Pancreas (tissue), 10 donors: Measurements from ENCODE around the gene TCF4. TPM values are rescaled to one million over a fixed set of nuclear protein-coding genes. Genes with fewer than 3 reads are reported as not detected.

Source experiments
- ATAC-seq, 4 donors: fragments of 200-7000 bp; cut with Tn5 transposase; one replicate each; pipeline versions ENCODE4 v1.8.0 to v1.9.1; 2020; ENCODE audit warnings: mild to moderate bottlenecking in 4 of 4, moderate library complexity in 4 of 4
- DNase-seq, 6 donors: peaks; one replicate each; pipeline ENCODE4 v3.0.0-alpha.2; 2020
- FAIRE-seq: peaks from 2 replicates; lab custom pipeline; 2012; peaks lifted over from hg19 to GRCh38; lab: Jason Lieb, UNC
- H3K27ac ChIP-seq, 4 donors: fragments of 200-600 bp; sonication (generic); 1 replicate in 3 of 4; 2 replicates in 1 of 4; pipeline versions ENCODE4 v1.5.0 to v1.8.0; 2020
- H3K27me3 ChIP-seq, 4 donors: fragments of 200-600 bp; one replicate each; pipeline ENCODE4 v1.8.0; 2021
- H3K36me3 ChIP-seq, 3 donors: fragments of 200-600 bp; sonication (generic) in 1 of 3; one replicate each; pipeline versions ENCODE4 v1.5.0 to v1.8.0; 2020 to 2021
- H3K4me1 ChIP-seq, 3 donors: fragments of 200-600 bp; one replicate each; pipeline ENCODE4 v1.8.0; 2021
- H3K4me3 ChIP-seq, 4 donors: fragments of 200-600 bp; sonication (generic) in 2 of 4; one replicate each; pipeline versions ENCODE4 v1.5.0 to v1.8.0; 2020 to 2021
- H3K9me3 ChIP-seq, 4 donors: fragments of 200-600 bp; one replicate each; pipeline ENCODE4 v1.8.0; 2021
- WGBS, 2 donors: extraction: QIAGEN DNeasy Blood & Tissue Kit; methylation state at CpG; one replicate each; pipeline ENCODE4 v1.1.7; 2013; 5-methylcytosine and 5-hydroxymethylcytosine counted together
- intact Hi-C, 3 donors: fragments of 100-400 bp; cut with DNase I; formaldehyde crosslinking; loops; one replicate each; pipeline versions ENCODE4 v1.11.1 to v1.14.2; 2022
- polyA plus RNA-seq, 2 donors: library from polyadenylated mRNA; stranded (reverse); fragments of 200-250 nt; gene quantifications; one replicate each; pipeline ENCODE4 v1.2.3, GENCODE V29; 2013
- total RNA-seq, 6 donors: library from RNA; stranded (reverse); fragmentation: NEBNext Ultra II Directional in 4 of 6; extraction: Animal tissue kit (Norgen Biotek cat#: 25700) in 4 of 6; gene quantifications; one replicate each; pipeline versions ENCODE4 v1.2.1 to v1.2.4, GENCODE V29; 2021 to 2023
- TF ChIP-seq, protein P1 (sequence below), 4 donors: fragments of 200-600 bp; sonication (generic) in 3 of 4; IDR thresholded peaks; one replicate each; pipeline versions ENCODE4 v1.5.0 to v1.8.0; 2021; ENCODE audit warnings: antibody characterized with exemption in 4 of 4
- donor health status: healthy with polysubstance abuse.
- donor health status: DM: no; HTN: no; CAD: no; lungs with moderate emphysema.
- donor health status: DM: no; HTN: no; CAD: no.
- donor health status: control.
- donor health status: control.
- donor health status: Bipolar disorder and iron deficiency.
- donor health status: DM: yes; HTN: yes; CAD: no.
- donor health status: DM: no; HTN: no; CAD: no.
- donor health status: DM: no; HTN: no; CAD: no.
- donor health status: DM: yes; HTN: yes; CAD: no.

The TCF4 gene
- total and polyA plus RNA-seq, 8 donors, result 4.4 to 27.9 (median 10.5) TPM

DNA sequence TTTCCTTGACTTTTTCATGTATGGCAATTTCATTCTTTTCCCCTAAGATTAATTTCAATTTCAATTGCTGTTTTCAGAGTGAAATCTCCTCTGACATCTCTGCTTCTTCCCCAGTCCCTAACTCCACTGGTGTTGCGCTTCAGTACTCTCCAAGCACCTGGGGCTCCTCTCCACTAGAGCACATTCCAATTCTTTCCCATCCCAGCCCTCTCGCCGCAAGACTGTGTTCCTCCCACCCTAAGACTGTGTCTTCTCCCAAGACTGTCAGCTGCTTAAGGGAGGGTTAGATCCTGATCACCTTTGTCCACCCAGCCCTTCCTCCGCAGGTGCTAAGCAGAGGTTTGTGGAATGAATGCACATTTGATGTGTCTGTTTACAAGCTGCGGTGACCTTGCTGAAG, 373.0 kb downstream of the TCF4 start:
- no peaks in the 10 kb centered on the region for H3K27me3 ChIP-seq
- H3K4me3 ChIP-seq, result no peak overlapping the region
- H3K9me3 ChIP-seq, result no peaks in the 10 kb centered on the region
- intact Hi-C loops, result no loop called here
- H3K27ac ChIP-seq, result no peak overlapping the region
- no peaks in the 10 kb centered on the region for H3K4me1 ChIP-seq
- DNase-seq (no peak), FAIRE-seq (no peak), ATAC-seq (no peak)
- H3K36me3 ChIP-seq, result no peaks in the 10 kb centered on the region
- 75 to 77% methylated on average over 5 of the region's 5 CpGs for WGBS, 2 donors
- TF ChIP-seq, protein P1, sequence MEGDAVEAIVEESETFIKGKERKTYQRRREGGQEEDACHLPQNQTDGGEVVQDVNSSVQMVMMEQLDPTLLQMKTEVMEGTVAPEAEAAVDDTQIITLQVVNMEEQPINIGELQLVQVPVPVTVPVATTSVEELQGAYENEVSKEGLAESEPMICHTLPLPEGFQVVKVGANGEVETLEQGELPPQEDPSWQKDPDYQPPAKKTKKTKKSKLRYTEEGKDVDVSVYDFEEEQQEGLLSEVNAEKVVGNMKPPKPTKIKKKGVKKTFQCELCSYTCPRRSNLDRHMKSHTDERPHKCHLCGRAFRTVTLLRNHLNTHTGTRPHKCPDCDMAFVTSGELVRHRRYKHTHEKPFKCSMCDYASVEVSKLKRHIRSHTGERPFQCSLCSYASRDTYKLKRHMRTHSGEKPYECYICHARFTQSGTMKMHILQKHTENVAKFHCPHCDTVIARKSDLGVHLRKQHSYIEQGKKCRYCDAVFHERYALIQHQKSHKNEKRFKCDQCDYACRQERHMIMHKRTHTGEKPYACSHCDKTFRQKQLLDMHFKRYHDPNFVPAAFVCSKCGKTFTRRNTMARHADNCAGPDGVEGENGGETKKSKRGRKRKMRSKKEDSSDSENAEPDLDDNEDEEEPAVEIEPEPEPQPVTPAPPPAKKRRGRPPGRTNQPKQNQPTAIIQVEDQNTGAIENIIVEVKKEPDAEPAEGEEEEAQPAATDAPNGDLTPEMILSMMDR (IDR thresholded peaks at IDR 0.05), result no peak

DNA sequence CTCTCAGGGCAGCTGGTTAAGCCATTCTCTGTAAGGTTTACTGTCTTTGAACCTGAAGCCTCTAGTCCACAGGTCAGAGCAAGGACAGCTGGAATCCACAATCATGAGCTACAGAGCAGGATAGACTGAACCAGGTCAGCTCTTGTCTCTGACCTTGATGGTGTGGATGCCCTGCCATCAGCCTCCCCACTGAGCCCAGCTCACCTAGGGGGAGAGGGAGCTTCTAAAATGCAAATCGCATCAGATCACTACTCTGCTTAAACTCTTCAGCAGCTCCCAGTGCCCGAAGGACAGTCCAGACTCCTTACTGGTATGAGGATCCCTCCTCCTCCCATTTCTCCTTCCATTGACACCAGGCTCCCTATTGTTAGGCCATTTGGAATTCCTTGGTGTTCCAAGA, 373.5 kb downstream of the TCF4 start:
- no peak for FAIRE-seq
- TF ChIP-seq, protein P1 (IDR thresholded peaks at IDR 0.05), result no peak
- Histone ChIP-seq H3K4me1 (no peaks in the 10 kb centered on the region), H3K36me3 (no peaks in the 10 kb centered on the region), H3K9me3 (no peaks in the 10 kb centered on the region), H3K4me3 (no peak overlapping the region), H3K27ac (no peak overlapping the region), H3K27me3 (no peaks in the 10 kb centered on the region)
- 44 to 58% methylated on average over 2 of the region's 2 CpGs for WGBS, 2 donors
- no peak for ATAC-seq
- intact Hi-C loops, result no loop called here
- no peak for DNase-seq

DNA sequence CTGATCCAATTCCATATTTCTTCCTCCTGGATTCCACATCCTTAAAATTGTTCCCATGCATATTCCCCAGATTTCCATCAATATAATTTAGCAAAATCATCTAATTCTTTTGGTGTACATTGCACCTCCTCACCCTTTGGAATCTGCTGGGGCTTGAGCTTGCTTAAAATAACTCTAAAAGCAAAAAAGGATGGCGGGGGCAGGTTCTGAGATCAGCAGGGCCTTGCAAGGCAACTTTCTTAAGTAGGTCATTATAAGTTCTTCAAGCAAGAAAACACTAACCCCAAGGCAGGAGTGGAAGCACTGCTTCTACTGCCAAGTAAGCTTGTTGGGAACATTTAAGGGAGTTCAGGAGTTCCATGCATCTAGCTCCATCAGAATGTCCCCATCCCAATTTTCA, 374.4 kb downstream of the TCF4 start:
- 94 to 100% methylated on average over 1 of the region's 1 CpG for WGBS, 2 donors
- DNase-seq (no peak), FAIRE-seq (no peak), ATAC-seq (no peak)
- no peak overlapping the region for H3K27ac ChIP-seq
- intact Hi-C loops, result no loop called here
- H3K27me3 ChIP-seq, result no peaks in the 10 kb centered on the region
- no peaks in the 10 kb centered on the region for H3K9me3 ChIP-seq
- no peaks in the 10 kb centered on the region for H3K4me1 ChIP-seq
- H3K4me3 ChIP-seq, result no peak overlapping the region
- TF ChIP-seq, protein P1 (IDR thresholded peaks at IDR 0.05), result no peak
- H3K36me3 ChIP-seq, result no peaks in the 10 kb centered on the region

DNA sequence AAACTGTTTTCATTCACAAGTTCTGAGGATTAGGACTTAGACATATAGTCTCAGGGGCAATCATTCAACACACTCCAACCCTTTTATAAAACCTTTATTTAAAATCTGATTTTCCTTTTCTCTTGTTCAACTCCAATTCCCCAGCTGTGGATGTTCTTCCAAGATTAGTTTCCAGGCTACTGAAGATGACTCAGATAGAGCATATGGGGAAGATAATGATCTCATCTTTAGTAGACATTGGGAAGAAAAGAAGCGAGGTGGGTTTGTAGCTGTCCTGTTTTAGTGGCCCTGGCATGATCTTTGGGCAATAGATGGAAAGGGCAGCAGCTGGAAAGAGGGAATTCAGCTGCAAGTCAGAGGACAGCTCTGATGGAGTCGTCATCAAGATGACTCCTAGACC, 381.1 kb downstream of the TCF4 start:
- Histone ChIP-seq H3K9me3 (no peaks in the 10 kb centered on the region), H3K27ac (no peak overlapping the region), H3K4me3 (no peak overlapping the region), H3K4me1 (no peaks in the 10 kb centered on the region), H3K36me3 (no peaks in the 10 kb centered on the region), H3K27me3 (no peaks in the 10 kb centered on the region)
- intact Hi-C loops, result no loop called here
- FAIRE-seq (no peak), ATAC-seq (no peak), DNase-seq (no peak)
- 50 to 57% methylated on average over 2 of the region's 2 CpGs for WGBS, 2 donors
- TF ChIP-seq, protein P1 (IDR thresholded peaks at IDR 0.05), result no peak

DNA sequence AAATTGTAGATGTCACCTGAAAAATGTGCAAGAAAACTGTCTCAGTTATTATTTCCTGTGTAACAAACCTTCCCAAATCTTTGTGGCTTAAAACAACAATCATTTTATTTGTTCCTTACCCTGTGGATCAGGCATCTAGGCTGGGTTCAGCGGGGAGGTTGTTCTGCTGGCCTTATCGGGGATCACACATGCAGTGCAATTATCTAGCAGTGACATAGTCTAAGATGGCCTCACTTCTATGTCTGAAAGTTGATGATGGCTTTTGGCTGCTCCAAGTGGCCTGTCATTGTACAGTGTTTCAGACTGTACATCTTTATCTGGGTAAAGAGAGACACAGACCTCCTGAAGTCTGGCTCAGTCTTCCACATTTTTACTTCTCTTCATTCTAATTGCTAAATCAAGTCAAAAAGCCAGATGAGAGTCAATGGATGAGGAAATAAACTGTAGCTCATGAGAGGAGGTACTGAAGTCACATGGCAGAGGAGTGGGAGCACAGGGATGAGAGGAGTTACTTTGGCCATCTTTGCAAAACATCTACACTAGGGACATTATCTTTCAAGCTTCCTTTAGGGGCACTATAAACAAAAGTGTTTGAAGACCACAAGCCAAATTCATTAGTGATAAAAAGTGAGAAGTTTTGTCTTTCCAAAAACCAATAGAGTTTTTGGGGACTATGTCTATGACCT, 385.6 kb downstream of the TCF4 start:
- TF ChIP-seq, protein P1 (IDR thresholded peaks at IDR 0.05), result no peak
- ATAC-seq, result no peak
- Histone ChIP-seq H3K36me3 (no peaks in the 10 kb centered on the region), H3K4me1 (no peaks in the 10 kb centered on the region), H3K27me3 (no peaks in the 10 kb centered on the region), H3K4me3 (no peak overlapping the region), H3K27ac (no peak overlapping the region), H3K9me3 (no peaks in the 10 kb centered on the region)
- DNase-seq, result no peak
- intact Hi-C loops, result no loop called here
- 73 to 93% methylated on average over 2 of the region's 2 CpGs for WGBS, 2 donors
- FAIRE-seq, result no peak
